A673 (cell line): ENCODE data around the gene RNF17. TPM values are rescaled to one million over a fixed set of nuclear protein-coding genes. Genes with fewer than 3 reads are reported as not detected.

Experiments used
- BruUV-seq: library from RNA; stranded (reverse); fragments of 400-500 nt; replicated peaks from 2 replicates; lab custom pipeline; 2021; lab: Mats Ljungman, UMichigan
- CTCF ChIA-PET: fragments of 300-600 bp; sonication (Branson Sonifier 250); formaldehyde crosslinking; loops from one replicate; lab custom pipeline; 2022; ENCODE audit warnings: antibody characterized with exemption; lab: Charles Lee
- POLR2A ChIA-PET: fragments of 300-600 bp; sonication (Branson Sonifier 250); formaldehyde crosslinking; loops from one replicate; lab custom pipeline; 2022; ENCODE audit warnings: antibody characterized with exemption; ENCODE audit not compliant: low non-redundant PET; lab: Charles Lee
- DNase-seq: peaks from one replicate; pipeline ENCODE4 v3.0.0-alpha.2; 2015; ENCODE audit warnings: low spot score
- H3K27ac ChIP-seq: fragments of 200-600 bp; sonication (generic); 2 replicates; pipeline ENCODE4 v1.5.1; 2016; ENCODE audit warnings: mixed run types, low read depth, mild to moderate bottlenecking, mixed read lengths, antibody characterized with exemption, low read length; ENCODE audit not compliant: poor library complexity, severe bottlenecking
- H3K27me3 ChIP-seq: fragments of 200-600 bp; sonication (generic); replicated peaks from 2 replicates; pipeline ENCODE4 v1.6.1; 2017; ENCODE audit warnings: mixed run types, low read depth, mild to moderate bottlenecking, mixed read lengths, antibody characterized with exemption, low read length; ENCODE audit not compliant: insufficient read depth, poor library complexity
- H3K36me3 ChIP-seq: fragments of 200-600 bp; sonication (generic); 2 replicates; pipeline ENCODE4 v1.6.1; 2016; ENCODE audit warnings: mixed run types, mild to moderate bottlenecking, mixed read lengths, antibody characterized with exemption, low read length; ENCODE audit not compliant: insufficient read depth, poor library complexity, severe bottlenecking
- H3K4me1 ChIP-seq: fragments of 200-600 bp; sonication (generic); 2 replicates; pipeline ENCODE4 v1.6.1; 2017; ENCODE audit warnings: mixed run types, mild to moderate bottlenecking, mixed read lengths, antibody characterized with exemption, low read length; ENCODE audit not compliant: insufficient read depth, poor library complexity, severe bottlenecking
- H3K4me3 ChIP-seq: fragments of 200-600 bp; sonication (generic); 2 replicates; pipeline ENCODE4 v1.5.1; 2016; ENCODE audit warnings: low read depth, mixed run types, mild to moderate bottlenecking, mixed read lengths, low read length; ENCODE audit not compliant: poor library complexity, severe bottlenecking
- H3K9me3 ChIP-seq: fragments of 200-600 bp; sonication (generic); 2 replicates; pipeline ENCODE4 v1.6.1; 2016; ENCODE audit warnings: mixed run types, low read depth, mild to moderate bottlenecking, mixed read lengths, antibody characterized with exemption, low read length; ENCODE audit not compliant: poor library complexity, severe bottlenecking
- CTCF ChIP-seq: fragments of 300-800, 200-600 bp; sonication (generic); conservative IDR thresholded peaks from 2 replicates; pipeline ENCODE4 v1.5.1; 2017; ENCODE audit warnings: low read depth, mild to moderate bottlenecking, antibody characterized with exemption, low read length, moderate library complexity, mixed read lengths
- EZH2 ChIP-seq: fragments of 200-600 bp; sonication (generic); IDR thresholded peaks from 2 replicates; pipeline ENCODE4 v1.6.1; 2017; ENCODE audit warnings: borderline replicate concordance, low read depth, mild to moderate bottlenecking, mixed read lengths, antibody characterized with exemption, low read length; ENCODE audit not compliant: poor library complexity, severe bottlenecking
- intact Hi-C: fragments of 100-400 bp; cut with micrococcal nuclease; formaldehyde crosslinking; loops from one replicate; pipeline ENCODE4 v1.10.0; 2022; ENCODE audit not compliant: unreplicated experiment
- total RNA-seq: library from RNA; stranded (reverse); gene quantifications from 2 replicates; pipeline ENCODE4 v1.2.3, GENCODE V29; 2021

The RNF17 gene
- total RNA-seq, 1 experiment from 2014 or later = not detected

GRCh38 chr13:24894277-24894971 is 130.5 kb downstream of the RNF17 start:
- TF ChIP-seq EZH2 (no peak), CTCF (no peak)
- BruUV-seq = no TSS peak
- Histone ChIP-seq H3K4me1 (no peaks in the 10 kb centered on the region), H3K4me3 (no peak overlapping the region), H3K36me3 (peaks cover 21% of the 10 kb centered on the region), H3K27ac (no peak overlapping the region), H3K9me3 (no peaks in the 10 kb centered on the region), H3K27me3 (no peaks in the 10 kb centered on the region)
- no peak for DNase-seq
- CTCF ChIA-PET = no interaction called here
- POLR2A ChIA-PET = no interaction called here
- intact Hi-C loops = no loop called here

GRCh38 chr13:24894972-24895300 is 131.0 kb downstream of the RNF17 start:
- Histone ChIP-seq H3K27me3 (no peaks in the 10 kb centered on the region), H3K4me3 (no peak overlapping the region), H3K27ac (no peak overlapping the region), H3K9me3 (no peaks in the 10 kb centered on the region), H3K4me1 (no peaks in the 10 kb centered on the region), H3K36me3 (peaks cover 21% of the 10 kb centered on the region)
- TF ChIP-seq CTCF = no peak
- no peak for TF ChIP-seq EZH2
- ChIA-PET CTCF (no interaction called here), POLR2A (no interaction called here)
- BruUV-seq = no TSS peak
- DNase-seq = no peak
- intact Hi-C loops = no loop called here

GRCh38 chr13:24896061-24896460 is 132.1 kb downstream of the RNF17 start:
- Histone ChIP-seq H3K36me3 (peaks cover 19% of the 10 kb centered on the region), H3K4me1 (no peaks in the 10 kb centered on the region), H3K27me3 (no peaks in the 10 kb centered on the region), H3K27ac (no peak overlapping the region), H3K9me3 (no peaks in the 10 kb centered on the region), H3K4me3 (no peak overlapping the region)
- TF ChIP-seq EZH2 (no peak), CTCF (no peak)
- intact Hi-C loops = no loop called here
- no peak for DNase-seq
- ChIA-PET POLR2A (no interaction called here), CTCF (no interaction called here)
- no TSS peak for BruUV-seq
